ENCODE data around the gene REG4.

REG4 gene

GRCh38 chr1:119772298-119772697 is 39.0 kb downstream of the REG4 start:
- H3K4me3 ChIP-seq (ENCODE audit: low read depth, low read length), result no peak overlapping the region
- no peak for TF ChIP-seq CTCF (conservative IDR thresholded peaks at IDR 0.05; ENCODE audit: low read depth, low read length)
- DNase-seq (ENCODE audit: low read depth), result no peak

GRCh38 chr1:119771770-119772169 is 39.5 kb downstream of the REG4 start:
- no peak for TF ChIP-seq CTCF (conservative IDR thresholded peaks at IDR 0.05; ENCODE audit: low read depth, low read length)
- H3K4me3 ChIP-seq (ENCODE audit: low read depth, low read length), result no peak overlapping the region
- no peak for DNase-seq (ENCODE audit: low read depth)

- no peak overlapping the region for H3K4me3 ChIP-seq (ENCODE audit: low read depth, low read length)
- peak; percentile 9 for TF ChIP-seq CTCF (conservative IDR thresholded peaks at IDR 0.05; ENCODE audit: low read depth, low read length)
- DNase-seq (ENCODE audit: low read depth), result peak; percentile 59
Observed at GRCh38 chr1:119771016-119771415, 40.2 kb downstream of the REG4 start.

GRCh38 chr1:119768778-119769177 is 42.5 kb downstream of the REG4 start, which contains the start of gene HMGCS2:
HMGCS2 (minus strand) TSS chr1:119768905; CDS start chr1:119768844, 61 bp downstream.
- no peak for DNase-seq (ENCODE audit: low read depth)
- H3K4me3 ChIP-seq (ENCODE audit: low read depth, low read length), result no peak within 1 kb of the TSS

GRCh38 chr1:119767486-119767885 is 43.8 kb downstream of the REG4 start:
- DNase-seq (ENCODE audit: low read depth), result no peak
- no peak for TF ChIP-seq CTCF (conservative IDR thresholded peaks at IDR 0.05; ENCODE audit: low read depth, low read length)
- H3K4me3 ChIP-seq (ENCODE audit: low read depth, low read length), result no peak overlapping the region

More at GRCh38 chr1:119768778-119769177, 42.5 kb downstream of the REG4 start, which contains the start of gene HMGCS2:
- TF ChIP-seq CTCF (conservative IDR thresholded peaks at IDR 0.05; ENCODE audit: low read depth, low read length), result no peak

GRCh38 chr1:119766374-119766794 is 44.9 kb downstream of the REG4 start:
- no peak for TF ChIP-seq CTCF (conservative IDR thresholded peaks at IDR 0.05; ENCODE audit: low read depth, low read length)
- DNase-seq (ENCODE audit: low read depth), result no peak
- H3K4me3 ChIP-seq (ENCODE audit: low read depth, low read length), result no peak overlapping the region

- no peak for TF ChIP-seq CTCF (conservative IDR thresholded peaks at IDR 0.05; ENCODE audit: low read depth, low read length)
- H3K4me3 ChIP-seq (ENCODE audit: low read depth, low read length), result no peak overlapping the region
- no peak for DNase-seq (ENCODE audit: low read depth)
Observed at GRCh38 chr1:119764220-119764619, 47.0 kb downstream of the REG4 start.

All from choroid plexus epithelial cell (primary cell).